HepG2 (cell line): Measurements from ENCODE around the gene ZNF121. TPM values are rescaled to one million over a fixed set of nuclear protein-coding genes. Genes with fewer than 3 reads are reported as not detected.

ENCODE experiments used
- DNMT1 ChIP-seq: sonication (generic); formaldehyde crosslinking; IDR thresholded peaks from 2 replicates; pipeline ENCODE4 v1.5.1; 2020; ENCODE audit warnings: mild to moderate bottlenecking, missing genetic modification reagents
- FOSL2 ChIP-seq: sonication (generic); formaldehyde crosslinking; IDR thresholded peaks from 2 replicates; pipeline ENCODE4 v1.4.0; 2020; ENCODE audit warnings: missing genetic modification reagents
- FOXM1 ChIP-seq: sonication (generic); formaldehyde crosslinking; IDR thresholded peaks from 2 replicates; pipeline ENCODE4 v1.5.0; 2020; ENCODE audit warnings: missing genetic modification reagents
- GABPA ChIP-seq, 2 experiments: IDR thresholded peaks; 2 replicates each; pipeline ENCODE4 v1.6.1; 2011 to 2016; ENCODE audit warnings: low read depth in 2 of 2, low read length in 1 of 2, missing biosample characterization in 1 of 2, missing genetic modification characterization in 1 of 2
- HDAC6 ChIP-seq: fragments of 200-600 bp; sonication (generic); IDR thresholded peaks from 2 replicates; pipeline ENCODE4 v1.7.0; 2017; ENCODE audit warnings: mild to moderate bottlenecking, antibody characterized with exemption, low read length, low read depth
- HNRNPUL1 ChIP-seq: fragments of 200-400 bp; formaldehyde crosslinking; IDR thresholded peaks from 2 replicates; pipeline ENCODE4 v1.6.1; 2017; ENCODE audit warnings: low read depth, mild to moderate bottlenecking, low read length, moderate library complexity
- IKZF1 ChIP-seq: fragments of 450-650 bp; IDR thresholded peaks from 2 replicates; pipeline ENCODE4 v1.7.1; 2016
- KMT2B ChIP-seq: IDR thresholded peaks from 2 replicates; pipeline ENCODE4 v1.6.1; 2016; ENCODE audit warnings: missing genetic modification reagents, missing compliant biosample characterization
- NFE2L1 ChIP-seq: sonication (generic); formaldehyde crosslinking; IDR thresholded peaks from 2 replicates; pipeline ENCODE4 v1.4.0; 2020; ENCODE audit warnings: missing genetic modification reagents, mild to moderate bottlenecking, borderline replicate concordance
- NPAS2 ChIP-seq: sonication (generic); formaldehyde crosslinking; IDR thresholded peaks from 2 replicates; pipeline ENCODE4 v1.8.0; 2022; ENCODE audit warnings: mild to moderate bottlenecking, missing genetic modification reagents, borderline replicate concordance
- PLRG1 ChIP-seq: fragments of 450-650 bp; conservative IDR thresholded peaks from 2 replicates; pipeline ENCODE4 v1.6.1; 2016
- REL ChIP-seq: sonication (generic); formaldehyde crosslinking; conservative IDR thresholded peaks from 2 replicates; pipeline ENCODE4 v1.8.0; 2022; ENCODE audit warnings: mild to moderate bottlenecking, missing genetic modification reagents, moderate library complexity
- RERE ChIP-seq: IDR thresholded peaks from 2 replicates; pipeline ENCODE4 v1.6.1; 2016; ENCODE audit warnings: low read depth, missing genetic modification reagents, missing compliant biosample characterization
- TERF1 ChIP-seq: sonication (generic); formaldehyde crosslinking; IDR thresholded peaks from 2 replicates; pipeline ENCODE4 v1.8.0; 2022; ENCODE audit warnings: mild to moderate bottlenecking, missing genetic modification reagents, moderate library complexity
- TRAFD1 ChIP-seq: sonication (generic); formaldehyde crosslinking; IDR thresholded peaks from 2 replicates; pipeline ENCODE4 v1.5.1; 2020; ENCODE audit warnings: missing genetic modification reagents, mild to moderate bottlenecking, borderline replicate concordance
- U2AF2 ChIP-seq: fragments of 200-400 bp; formaldehyde crosslinking; IDR thresholded peaks from 2 replicates; pipeline ENCODE4 v1.6.1; 2017; ENCODE audit warnings: low read depth, mild to moderate bottlenecking, low read length
- ZKSCAN5 ChIP-seq: sonication (generic); formaldehyde crosslinking; IDR thresholded peaks from 2 replicates; pipeline ENCODE4 v1.5.1; 2020; ENCODE audit warnings: mild to moderate bottlenecking, missing genetic modification reagents
- ZNF20 ChIP-seq: sonication (generic); formaldehyde crosslinking; IDR thresholded peaks from 2 replicates; pipeline ENCODE4 v1.4.0; 2020; ENCODE audit warnings: mild to moderate bottlenecking, moderate library complexity, missing genetic modification reagents
- ZNF354B ChIP-seq: sonication (generic); formaldehyde crosslinking; IDR thresholded peaks from 2 replicates; pipeline ENCODE4 v1.8.0; 2022; ENCODE audit warnings: mild to moderate bottlenecking, missing genetic modification reagents
- ZNF446 ChIP-seq: sonication (generic); formaldehyde crosslinking; IDR thresholded peaks from 2 replicates; pipeline ENCODE4 v1.5.0; 2020; ENCODE audit warnings: mild to moderate bottlenecking, missing genetic modification reagents
- ZNF670 ChIP-seq: sonication (generic); formaldehyde crosslinking; IDR thresholded peaks from 2 replicates; pipeline ENCODE4 v1.8.0; 2022; ENCODE audit warnings: mild to moderate bottlenecking, missing genetic modification reagents, borderline replicate concordance
- ZNF775 ChIP-seq: sonication (generic); formaldehyde crosslinking; IDR thresholded peaks from 2 replicates; pipeline ENCODE4 v1.4.0; 2020; ENCODE audit warnings: missing genetic modification reagents, mild to moderate bottlenecking, moderate library complexity, borderline replicate concordance
- polyA plus RNA-seq, 8 experiments: library from polyadenylated mRNA; depleted of rRNA in 3 of 8; stranded (reverse) in 7 of 8; unstranded in 1 of 8; fragments of >200 nt; fragmentation: Illumina TruSeq in 4 of 8; extraction: Trizol in 4 of 8; gene quantifications; 2 replicates each; pipeline versions ENCODE4 v1.2.1 to v1.2.3, GENCODE V29; 2011 to 2016; ENCODE audit warnings: low read depth in 4 of 8, missing spikeins in 1 of 8, mixed read lengths in 1 of 8; ENCODE audit not compliant: insufficient read depth in 1 of 8
- total RNA-seq, 5 experiments: library from RNA; depleted of rRNA; stranded (reverse); fragments of >200 nt; fragmentation: Illumina TruSeq; extraction: Trizol; gene quantifications; 2 replicates each; pipeline ENCODE4 v1.2.3, GENCODE V29; 2016; ENCODE audit warnings: low read depth in 1 of 5

ZNF121 gene
- total and polyA plus RNA-seq, 2 of the 13 experiments (the other 11 are each of a cell fraction or from before 2014, with no cell fraction given) = 7.8 to 56.3 TPM

DNA sequence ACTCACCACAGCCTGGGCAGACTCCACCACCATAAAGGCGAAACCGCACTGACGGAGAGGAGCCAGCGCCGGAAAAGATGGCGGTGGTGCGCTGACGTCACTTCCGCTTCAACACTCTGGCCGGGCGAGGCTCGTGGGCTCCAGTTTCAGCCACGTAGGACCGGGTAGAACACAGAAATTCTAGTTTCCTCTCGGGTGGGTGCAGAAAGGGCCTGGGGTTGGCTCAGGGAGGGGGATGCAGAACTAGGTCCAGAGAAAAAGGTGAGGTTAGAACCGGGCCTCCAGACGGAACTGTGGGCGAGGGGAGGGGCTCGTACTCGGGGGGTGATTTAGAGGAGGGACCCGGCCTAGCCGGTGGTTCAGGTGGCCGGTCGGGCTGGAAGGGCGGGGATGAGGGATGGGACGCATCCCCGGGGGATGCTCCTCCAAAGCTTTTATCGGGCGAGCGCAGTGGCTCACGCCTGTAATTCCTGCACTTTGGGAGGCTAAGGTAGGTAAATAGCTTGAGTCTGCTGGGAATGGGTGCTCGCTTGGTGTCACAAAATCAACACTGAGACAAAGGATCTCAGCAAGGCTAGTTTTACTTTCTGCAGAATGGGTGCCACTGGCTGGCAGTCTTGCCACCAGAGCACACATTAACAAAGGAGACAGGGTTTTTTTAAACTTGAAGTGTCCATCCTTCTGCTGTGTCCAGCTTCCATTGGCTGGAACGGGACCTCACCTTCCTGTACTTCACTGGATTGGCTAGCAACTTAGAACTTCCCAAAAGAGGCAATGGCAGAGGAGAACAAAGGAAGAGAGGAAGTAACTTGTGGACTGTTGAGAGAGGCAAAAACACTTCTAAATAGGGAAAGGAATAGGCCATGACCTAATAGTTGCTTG is 37.1 kb upstream of the ZNF121 start, which contains the start of gene ZNF561 (continued):
- no peak for TF ChIP-seq FOXM1 (CRISPR knock-in tag)
- no peak for TF ChIP-seq PLRG1
- TF ChIP-seq TRAFD1 = no peak
- peak; percentile 78 for TF ChIP-seq GABPA (IDR thresholded peaks at IDR 0.05; ENCODE audit: low read depth, low read length)
- TF ChIP-seq GABPA (CRISPR knock-in tag; IDR thresholded peaks at IDR 0.05; ENCODE audit: low read depth) = peak; percentile 95
- no peak for TF ChIP-seq ZKSCAN5 (CRISPR knock-in tag)
- no peak for TF ChIP-seq NPAS2 (CRISPR knock-in tag)
- peak; percentile 27; the same call in 1 of the 2 replicates for TF ChIP-seq ZNF20
- no peak for TF ChIP-seq RERE
- TF ChIP-seq IKZF1 = no peak
- TF ChIP-seq TERF1 (CRISPR knock-in tag) = no peak
- peak; percentile 76; the same call in 1 of the 2 replicates for TF ChIP-seq KMT2B (CRISPR knock-in tag)
- no peak for TF ChIP-seq ZNF446
- TF ChIP-seq HDAC6 = no peak
- no peak; the same call in 1 of the 2 replicates for TF ChIP-seq NFE2L1
- no peak for TF ChIP-seq ZNF354B (CRISPR knock-in tag)
- TF ChIP-seq REL (CRISPR knock-in tag) = 0 out of 2 replicates have a peak, but pooled peaks have one; percentile 34
- TF ChIP-seq ZNF775 = peak; percentile 45; the same call in 1 of the 2 replicates
- peak; percentile 19; the same call in 1 of the 2 replicates for TF ChIP-seq FOSL2 (CRISPR knock-in tag)
- TF ChIP-seq ZNF670 (CRISPR knock-in tag) = no peak; the same call in 1 of the 2 replicates
- TF ChIP-seq DNMT1 (CRISPR knock-in tag) = no peak
- TF ChIP-seq HNRNPUL1 = no peak
- 0 out of 2 replicates have a peak, but pooled peaks have one; percentile 26 for TF ChIP-seq U2AF2
